ENCODE results near the gene HDGF.

Gene HDGF

GRCh38 chr1:156733989-156734584 lies 17.4 kb downstream of the HDGF start:
- DNase-seq: no peak
- peaks cover 16 to 63% (median 20%) of the 10 kb centered on the region in 3 donors for H3K36me3 ChIP-seq
- H3K27me3 ChIP-seq: no peaks in the 10 kb centered on the region
- H3K27ac ChIP-seq: no peak overlapping the region
- H3K4me1 ChIP-seq: peaks cover 0 to 10% (median 2%) of the 10 kb centered on the region in 4 donors
- no peak for TF ChIP-seq CTCF (IDR thresholded peaks at IDR 0.05)
- H3K9me3 ChIP-seq: no peaks in the 10 kb centered on the region
- no peak overlapping the region for H3K4me3 ChIP-seq
- intact Hi-C loops (cut with DNase I; ENCODE audit: low total_unique reads): no loop called here

GRCh38 chr1:156728599-156729462 lies 22.6 kb downstream of the HDGF start, which contains the start of gene ISG20L2:
Gene ISG20L2 (minus strand): TSS chr1:156728766. CDS start chr1:156727652, 1,114 bp downstream.
- no peak for TF ChIP-seq CTCF (IDR thresholded peaks at IDR 0.05)
- no peaks in the 10 kb centered on the region for H3K27me3 ChIP-seq
- H3K9me3 ChIP-seq: no peaks in the 10 kb centered on the region
- H3K4me1 ChIP-seq: peaks cover 0 to 48% (median 38%) of the 10 kb centered on the region in 4 donors
- peak; percentile 97 to 99 for DNase-seq
- intact Hi-C loops (cut with DNase I; ENCODE audit: low total_unique reads): no loop called here
- H3K27ac ChIP-seq: peak within 1 kb of the TSS; percentile 98 to 99
- peaks cover 13 to 33% (median 13%) of the 10 kb centered on the region in 3 donors for H3K36me3 ChIP-seq
- peak within 1 kb of the TSS; percentile 65 for H3K4me3 ChIP-seq

GRCh38 chr1:156727926-156728598 lies 23.4 kb downstream of the HDGF start, which contains the start of gene METTL25B:
Gene METTL25B (plus strand): TSS chr1:156728469. CDS start chr1:156729105, 636 bp downstream.
- peak within 1 kb of the TSS; percentile 98 to 99 for H3K27ac ChIP-seq
- peak within 1 kb of the TSS; percentile 65 for H3K4me3 ChIP-seq
- peak; percentile 75 to 89 for DNase-seq
- peaks cover 0 to 48% (median 40%) of the 10 kb centered on the region in 4 donors for H3K4me1 ChIP-seq
- no peaks in the 10 kb centered on the region for H3K27me3 ChIP-seq
- peaks cover 20 to 33% (median 21%) of the 10 kb centered on the region in 3 donors for H3K36me3 ChIP-seq
- intact Hi-C loops (cut with DNase I; ENCODE audit: low total_unique reads): no loop called here
- no peak for TF ChIP-seq CTCF (IDR thresholded peaks at IDR 0.05)
- no peaks in the 10 kb centered on the region for H3K9me3 ChIP-seq

- Histone ChIP-seq H3K36me3 (peaks cover 22 to 33% (median 26%) of the 10 kb centered on the region in 3 donors), H3K4me1 (peaks cover 0 to 48% (median 40%) of the 10 kb centered on the region in 4 donors), H3K27ac (peak overlapping the region; percentile 98 to 99), H3K27me3 (no peaks in the 10 kb centered on the region), H3K4me3 (peak overlapping the region; percentile 65), H3K9me3 (no peaks in the 10 kb centered on the region)
- no peak for DNase-seq
- intact Hi-C loops (cut with DNase I; ENCODE audit: low total_unique reads): no loop called here
- TF ChIP-seq CTCF (IDR thresholded peaks at IDR 0.05): no peak
These were observed 24.0 kb downstream of the HDGF start for GRCh38 chr1:156727492-156727891.

- H3K4me1 ChIP-seq: peaks cover 0 to 48% (median 40%) of the 10 kb centered on the region in 4 donors
- H3K9me3 ChIP-seq: no peaks in the 10 kb centered on the region
- DNase-seq: peak in 1 of 2 donors; percentile 57
- intact Hi-C loops (cut with DNase I; ENCODE audit: low total_unique reads): no loop called here
- H3K4me3 ChIP-seq: peak overlapping the region; percentile 65
- TF ChIP-seq CTCF (IDR thresholded peaks at IDR 0.05): peak; percentile 24 to 29
- peak overlapping the region in 1 of 2 donors; percentile 99 for H3K27ac ChIP-seq
- H3K27me3 ChIP-seq: no peaks in the 10 kb centered on the region
- H3K36me3 ChIP-seq: peaks cover 26 to 34% (median 33%) of the 10 kb centered on the region in 3 donors
These were observed 24.8 kb downstream of the HDGF start for GRCh38 chr1:156726549-156727226.
